ENCODE measurements around the gene SLC33A1. TPM values are rescaled to one million over a fixed set of nuclear protein-coding genes. Genes with fewer than 3 reads are reported as not detected.
"Not testable (repeated sequence)": the region's sequence is repeated elsewhere in the genome, so short reads cannot be mapped to it uniquely, and the experiment has no call there.

Gene SLC33A1
- total RNA-seq, 1 experiment from 2014 or later: 23.3 TPM

- H3K27ac ChIP-seq (ENCODE audit: low read depth, low read length); H3K79me2 ChIP-seq (ENCODE audit: insufficient read depth, low read length); intact Hi-C loops (cut with micrococcal nuclease); H3K36me3 ChIP-seq (ENCODE audit: control insufficient read depth in 1 of 2, insufficient read depth in 2 of 2, low read length in 2 of 2); BruUV-seq (replicated peaks); H3K9me3 ChIP-seq (ENCODE audit: control insufficient read depth in 1 of 2, insufficient read depth in 1 of 2, low read depth in 1 of 2, low read length in 2 of 2); POLR2A ChIA-PET; H4K20me1 ChIP-seq (ENCODE audit: insufficient read depth); H3K4me3 ChIP-seq (replicated peaks in 1 of 2; ENCODE audit: low read depth in 1 of 2, low read length in 2 of 2); H3K9me2 ChIP-seq (ENCODE audit: insufficient read depth); CTCF ChIA-PET; ATAC-seq; DNase-seq (ENCODE audit: low read depth, low spot score); H3K9ac ChIP-seq (ENCODE audit: low read length); H3K4me2 ChIP-seq (ENCODE audit: low read length); H2AFZ ChIP-seq (ENCODE audit: low read depth, low read length, poor library complexity, severe bottlenecking); RAD21 ChIA-PET (ENCODE audit: low non-redundant PET in 1 of 2, low total read pairs in 2 of 2, uncharacterized antibody in 2 of 2, unreplicated experiment in 2 of 2); H3K27me3 ChIP-seq (ENCODE audit: insufficient read depth, low read length): not testable (repeated sequence)
- peaks cover 4 to 13% of the 10 kb centered on the region in 2 experiments; a peak in 3 of 4 replicates for H3K4me1 ChIP-seq (ENCODE audit: control insufficient read depth in 1 of 2, insufficient read depth in 2 of 2, low read length in 2 of 2)
Measured at GRCh38 chr3:155860424-155860823, 6.2 kb upstream of the SLC33A1 start.

- Histone ChIP-seq H4K20me1 (ENCODE audit: insufficient read depth) (no peaks in the 10 kb centered on the region), H3K4me3 (replicated peaks in 1 of 2; ENCODE audit: low read depth in 1 of 2, low read length in 2 of 2) (no peak overlapping the region), H3K9me3 (ENCODE audit: control insufficient read depth in 1 of 2, insufficient read depth in 1 of 2, low read depth in 1 of 2, low read length in 2 of 2) (no peaks in the 10 kb centered on the region), H3K4me1 (ENCODE audit: control insufficient read depth in 1 of 2, insufficient read depth in 2 of 2, low read length in 2 of 2) (peaks cover 4 to 16% of the 10 kb centered on the region in 2 experiments; a peak in 3 of 4 replicates), H3K36me3 (ENCODE audit: control insufficient read depth in 1 of 2, insufficient read depth in 2 of 2, low read length in 2 of 2) (no peaks in the 10 kb centered on the region), H3K9ac (ENCODE audit: low read length) (no peak overlapping the region), H3K27me3 (ENCODE audit: insufficient read depth, low read length) (no peaks in the 10 kb centered on the region), H3K79me2 (ENCODE audit: insufficient read depth, low read length) (no peaks in the 10 kb centered on the region), H3K9me2 (ENCODE audit: insufficient read depth) (no peaks in the 10 kb centered on the region), H3K27ac (ENCODE audit: low read depth, low read length) (no peak overlapping the region), H2AFZ (ENCODE audit: low read depth, low read length, poor library complexity, severe bottlenecking) (peak overlapping the region; percentile 62), H3K4me2 (ENCODE audit: low read length) (no peak overlapping the region)
- DNase-seq (ENCODE audit: low read depth, low spot score) (no peak), ATAC-seq (peak; percentile 71)
- RAD21 ChIA-PET (ENCODE audit: low non-redundant PET in 1 of 2, low total read pairs in 2 of 2, uncharacterized antibody in 2 of 2, unreplicated experiment in 2 of 2): no interaction called here
- intact Hi-C loops (cut with micrococcal nuclease): no loop called here
- POLR2A ChIA-PET: no interaction called here
- TF ChIP-seq EZH2phosphoT487 (IDR thresholded peaks at IDR 0.05; ENCODE audit: borderline replicate concordance) (no peak), SIN3A (IDR thresholded peaks at IDR 0.05; ENCODE audit: low read depth) (no peak), ZBTB33 (IDR thresholded peaks at IDR 0.05; ENCODE audit: extremely low read depth, insufficient replicate concordance, low read length) (no peak), CTCF (IDR thresholded peaks at IDR 0.05 in 2 of 3, conservative IDR thresholded peaks at IDR 0.05 in 1 of 3; ENCODE audit: borderline replicate concordance in 1 of 3, insufficient read depth in 1 of 3, low read depth in 2 of 3, low read length in 2 of 3) (peak; percentile 5 to 51 (median 38); a peak in 4 of 6 replicates), FOSL1 (IDR thresholded peaks at IDR 0.05; ENCODE audit: low read depth) (no peak), RAD21 (IDR thresholded peaks at IDR 0.05; ENCODE audit: low read depth) (peak; percentile 67)
- BruUV-seq (replicated peaks): no TSS peak
- CTCF ChIA-PET: no interaction called here
Measured at GRCh38 chr3:155859859-155860258, 5.6 kb upstream of the SLC33A1 start.

Measured in HCT116 (cell line).